C4-2B (cell line): ENCODE data around the gene ALDH2.

Source experiments
- CTCF ChIP-seq: fragments of 450-650 bp; conservative IDR thresholded peaks from 2 replicates; pipeline ENCODE4 v1.5.1; 2017; ENCODE audit warnings: mild to moderate bottlenecking
- ZFX ChIP-seq: fragments of 450-650 bp; IDR thresholded peaks from 2 replicates; pipeline ENCODE4 v1.6.1; 2017

GRCh38 chr12:111784953-111785352 is 18.2 kb downstream of the ALDH2 start:
- no peak for TF ChIP-seq CTCF
- TF ChIP-seq ZFX, result no peak
